CD1c-positive myeloid dendritic cell (primary cell): ENCODE data around the gene MTERF2.
"Not testable (repeated sequence)": the region's sequence is repeated elsewhere in the genome, so short reads cannot be mapped to it uniquely, and the experiment has no call there.

Experiments used
- DNase-seq: peaks from one replicate; pipeline ENCODE4 v3.0.0-alpha.2; 2016; ENCODE audit errors: extremely low spot score

The MTERF2 gene, protein sequence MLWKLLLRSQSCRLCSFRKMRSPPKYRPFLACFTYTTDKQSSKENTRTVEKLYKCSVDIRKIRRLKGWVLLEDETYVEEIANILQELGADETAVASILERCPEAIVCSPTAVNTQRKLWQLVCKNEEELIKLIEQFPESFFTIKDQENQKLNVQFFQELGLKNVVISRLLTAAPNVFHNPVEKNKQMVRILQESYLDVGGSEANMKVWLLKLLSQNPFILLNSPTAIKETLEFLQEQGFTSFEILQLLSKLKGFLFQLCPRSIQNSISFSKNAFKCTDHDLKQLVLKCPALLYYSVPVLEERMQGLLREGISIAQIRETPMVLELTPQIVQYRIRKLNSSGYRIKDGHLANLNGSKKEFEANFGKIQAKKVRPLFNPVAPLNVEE

DNA sequence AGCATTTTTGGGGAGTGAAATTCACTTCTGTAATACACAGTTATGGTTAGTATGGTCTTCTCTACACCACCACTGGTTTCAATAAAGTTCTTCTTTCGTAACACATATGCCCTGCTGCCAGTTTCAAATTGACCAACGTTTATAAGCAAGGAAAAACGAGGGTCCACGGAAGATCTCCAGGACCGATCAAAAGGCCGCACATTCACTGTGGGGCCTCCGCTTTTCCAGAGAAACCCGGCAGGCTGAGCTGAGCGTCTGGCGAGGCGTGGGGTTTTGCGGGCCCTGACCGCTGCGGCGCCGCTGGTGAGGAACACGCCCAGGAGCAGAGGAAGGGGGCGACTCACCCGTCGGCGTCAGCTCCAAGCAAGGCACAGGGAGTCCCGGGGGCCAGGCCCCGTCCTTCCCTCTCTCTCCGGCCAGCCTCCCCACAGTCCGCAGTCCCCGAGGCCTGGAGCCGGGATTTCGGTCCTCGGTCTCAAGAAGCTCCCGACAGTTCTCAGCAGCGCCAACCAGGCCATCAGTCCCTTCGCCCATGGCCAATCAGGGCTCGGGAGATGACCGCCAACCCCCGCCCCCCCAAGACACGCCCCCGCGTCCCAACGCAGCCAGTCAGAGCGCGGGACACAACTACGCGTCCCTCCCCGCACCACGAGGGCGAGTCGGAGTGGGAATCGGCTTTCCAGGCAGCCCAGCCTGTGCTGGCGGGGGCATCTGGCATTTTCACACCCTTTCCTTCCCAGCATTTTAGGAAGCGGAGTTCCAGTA, at the start of gene MTERF2:
Gene MTERF2 (minus strand): TSS at position 522 of the 765 bp plus-strand sequence. CDS start 8,432 bp downstream, outside the sequence.
- DNase-seq = peak; percentile 92

DNA sequence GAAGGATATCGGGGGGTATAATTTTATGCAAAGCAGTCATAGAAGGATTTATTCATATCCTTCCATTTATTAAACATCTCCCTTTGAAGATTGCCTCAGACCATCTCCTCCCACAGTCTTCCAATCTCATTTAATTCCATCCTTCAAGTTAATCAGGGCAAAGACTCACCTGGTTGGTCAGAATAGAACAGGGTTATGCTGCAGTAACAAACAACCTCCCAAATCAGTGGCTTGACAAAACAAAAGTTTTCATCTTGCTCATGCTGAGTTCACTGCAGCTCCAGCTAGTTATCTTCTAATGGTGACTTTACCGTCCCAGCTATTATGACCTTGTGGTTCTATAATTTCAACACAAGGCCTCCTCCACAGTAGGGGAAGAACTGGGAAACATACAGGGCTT, 48.8 kb upstream of the MTERF2 start:
- no peak for DNase-seq

- no peak for DNase-seq
Observed at GRCh38 chr12:107033758-107034739, 47.1 kb upstream of the MTERF2 start.

DNA sequence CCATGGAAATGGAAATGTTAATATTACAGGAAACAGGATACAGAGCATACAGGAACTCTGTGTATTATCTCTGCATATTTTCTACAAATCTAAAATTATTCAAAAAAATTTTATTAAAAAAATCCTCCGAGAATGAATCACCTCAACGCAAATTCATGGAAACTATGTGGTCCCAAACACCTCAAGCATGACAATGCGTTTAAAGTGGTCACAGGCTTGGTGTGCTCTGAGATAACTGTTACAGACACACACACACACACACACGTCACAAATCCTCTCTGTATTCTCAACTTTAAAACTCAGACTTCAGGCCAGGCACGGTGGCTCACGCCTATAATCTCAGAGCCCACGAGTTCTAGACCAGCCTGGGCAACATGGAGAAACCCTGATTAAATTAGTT, 45.3 kb upstream of the MTERF2 start:
- DNase-seq = no peak

GRCh38 chr12:107031061-107031460, 44.1 kb upstream of the MTERF2 start:
- no peak for DNase-seq

GRCh38 chr12:107029081-107029480, 42.1 kb upstream of the MTERF2 start:
- no peak for DNase-seq

GRCh38 chr12:107027636-107028053, 40.7 kb upstream of the MTERF2 start:
- peak; percentile 55 for DNase-seq

DNA sequence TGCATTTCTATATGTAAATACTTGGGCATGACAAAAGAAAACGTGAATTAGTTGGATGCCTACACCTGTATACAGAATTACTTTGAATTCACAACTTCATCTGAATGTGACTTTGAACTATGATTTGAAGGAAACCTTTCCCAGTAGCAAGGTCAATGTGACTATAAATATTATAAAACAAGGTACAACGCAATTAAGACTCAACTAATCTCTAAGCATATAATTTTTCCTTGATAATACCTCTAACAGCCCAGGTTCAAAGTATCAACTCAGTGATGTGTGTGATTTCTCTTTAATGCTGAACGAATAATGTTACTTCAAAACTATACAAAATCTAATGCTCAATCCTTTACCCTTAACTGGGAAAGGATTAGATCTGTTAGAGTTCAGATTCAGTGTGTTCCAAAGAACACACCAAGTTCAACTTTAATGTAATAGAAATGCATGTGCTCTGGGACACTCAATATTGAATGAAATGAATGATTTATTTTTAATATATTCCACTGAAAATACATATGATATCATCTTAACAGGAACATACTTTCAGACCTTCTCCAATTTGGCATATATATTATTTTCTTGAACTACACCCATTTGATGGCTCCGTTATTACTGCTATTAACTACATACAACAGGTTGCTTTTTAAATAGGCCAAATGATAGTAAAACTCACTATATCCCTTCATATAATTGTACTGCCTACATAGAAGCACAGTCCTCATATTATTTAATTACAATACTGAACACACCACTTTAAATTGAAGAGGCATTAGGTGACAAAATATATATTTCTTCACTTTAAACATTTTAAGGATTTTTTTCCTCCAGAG, 40.1 kb upstream of the MTERF2 start:
- no peak for DNase-seq

DNA sequence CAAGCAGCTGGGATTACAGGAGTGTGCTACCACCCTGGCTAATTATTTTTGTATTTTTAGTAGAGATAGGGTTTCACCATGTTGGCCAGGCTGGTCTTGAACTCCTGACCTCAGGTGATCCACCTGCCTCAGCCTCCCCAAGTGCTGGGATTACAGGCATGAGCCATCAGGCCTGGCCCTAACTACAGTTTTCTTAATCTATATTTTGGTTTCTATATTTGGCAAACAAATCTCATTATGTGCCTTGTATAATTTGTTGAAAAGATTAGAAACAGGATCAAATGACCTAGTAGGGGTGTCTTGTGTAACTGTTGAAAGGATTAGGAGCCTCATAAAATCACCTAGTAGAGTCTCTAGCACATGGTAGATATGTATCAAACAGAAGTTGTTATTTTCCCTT, 39.4 kb upstream of the MTERF2 start:
- DNase-seq = not testable (repeated sequence)

GRCh38 chr12:107025671-107026070, 38.7 kb upstream of the MTERF2 start:
- no peak for DNase-seq

- DNase-seq = no peak
Observed at GRCh38 chr12:107019546-107019945, 32.6 kb upstream of the MTERF2 start.

- no peak for DNase-seq
Observed at GRCh38 chr12:107017042-107017441, 30.1 kb upstream of the MTERF2 start.

- no peak for DNase-seq
Observed at GRCh38 chr12:107014055-107014454, 27.1 kb upstream of the MTERF2 start.

DNA sequence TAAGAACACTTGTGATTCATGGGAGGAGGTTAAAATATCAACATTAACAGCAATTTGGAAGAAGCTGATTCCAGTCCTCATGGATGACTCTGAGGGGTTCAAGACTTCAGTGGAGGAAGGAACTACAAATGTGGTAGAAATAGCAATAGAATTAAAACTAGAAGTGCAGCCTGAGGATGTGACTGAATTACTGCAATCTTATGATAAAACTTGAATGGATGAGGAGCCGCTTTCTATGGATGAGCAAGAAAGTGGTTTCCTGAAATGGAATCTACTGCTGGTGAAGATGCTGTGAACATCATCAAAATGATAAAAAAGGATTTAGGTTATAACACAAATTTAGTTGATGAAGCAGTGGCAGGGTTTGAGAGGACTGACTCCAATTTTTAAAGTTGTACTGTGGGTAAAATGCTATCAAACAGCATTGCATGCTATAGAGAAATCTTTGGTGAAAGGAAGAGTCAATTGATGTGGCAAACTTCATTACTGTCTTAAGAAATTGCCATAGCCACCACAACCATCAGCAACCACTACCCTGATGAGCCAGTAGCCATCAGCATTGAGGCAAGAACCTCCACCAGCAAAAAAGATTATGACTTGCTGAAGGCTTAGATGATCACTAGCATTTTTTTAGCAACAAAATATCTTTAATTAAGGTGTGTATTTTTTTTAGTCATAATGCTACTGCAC, 25.9 kb upstream of the MTERF2 start:
- DNase-seq = no peak

DNA sequence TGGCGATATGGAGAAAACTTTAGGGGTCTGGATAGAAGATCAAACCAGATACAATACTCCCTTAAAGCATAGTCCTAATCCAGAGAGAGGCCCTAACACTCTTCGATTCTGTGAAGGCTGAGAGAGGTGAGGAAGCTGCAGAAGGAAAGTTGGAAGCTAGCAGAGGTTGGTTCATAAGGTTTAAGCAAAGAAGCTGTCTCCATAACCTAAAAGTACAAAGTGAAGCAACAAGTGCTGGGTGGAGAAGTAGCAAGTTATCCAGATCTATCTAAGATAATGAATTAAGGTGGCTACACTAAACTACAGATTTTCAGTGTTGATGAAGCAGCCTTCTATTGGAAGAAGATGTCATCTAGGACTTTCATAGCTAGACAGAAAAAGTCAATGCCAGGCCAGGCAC, 24.6 kb upstream of the MTERF2 start:
- no peak for DNase-seq

GRCh38 chr12:107007411-107007810, 20.5 kb upstream of the MTERF2 start:
- no peak for DNase-seq

- not testable (repeated sequence) for DNase-seq
Observed at GRCh38 chr12:107002665-107003064, 15.7 kb upstream of the MTERF2 start.

DNA sequence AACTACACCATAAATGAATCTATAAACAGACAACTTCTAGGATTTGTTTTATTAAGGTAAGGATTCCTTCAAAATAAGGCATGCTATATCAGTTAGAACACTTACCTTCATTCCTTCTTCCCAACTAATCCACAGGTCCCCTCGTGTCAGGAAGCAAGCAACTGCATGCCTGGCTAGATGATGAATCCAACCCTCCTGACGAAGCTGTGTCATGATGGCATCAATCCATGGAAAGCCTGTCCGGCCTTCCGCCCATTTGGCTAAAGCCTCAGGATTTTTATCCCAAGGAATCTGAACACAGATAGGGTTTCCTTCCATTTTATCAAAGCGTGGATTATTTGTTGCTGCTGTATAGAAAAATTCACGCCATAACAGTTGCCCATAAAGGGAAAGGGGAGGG, 12.5 kb upstream of the MTERF2 start:
- DNase-seq = no peak

DNA sequence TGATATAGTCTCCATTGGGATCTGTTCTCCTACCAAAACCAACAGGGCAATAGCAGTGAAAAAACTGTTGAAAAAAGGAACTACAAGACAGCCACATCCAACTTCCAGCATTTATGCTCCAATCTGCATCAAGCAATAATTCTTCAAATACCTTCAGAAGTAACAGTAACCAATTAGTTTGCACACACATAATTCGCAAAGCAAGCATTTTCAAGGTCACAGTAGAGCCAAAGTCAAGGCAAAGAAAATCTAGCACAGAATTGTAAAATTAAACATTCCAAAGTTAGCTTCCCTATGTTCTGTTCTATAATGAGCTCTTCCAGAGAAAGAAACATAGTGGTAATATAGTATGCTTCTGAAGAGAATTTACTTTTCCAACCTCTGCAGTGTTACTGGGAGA, 11.0 kb upstream of the MTERF2 start:
- DNase-seq = no peak

DNA sequence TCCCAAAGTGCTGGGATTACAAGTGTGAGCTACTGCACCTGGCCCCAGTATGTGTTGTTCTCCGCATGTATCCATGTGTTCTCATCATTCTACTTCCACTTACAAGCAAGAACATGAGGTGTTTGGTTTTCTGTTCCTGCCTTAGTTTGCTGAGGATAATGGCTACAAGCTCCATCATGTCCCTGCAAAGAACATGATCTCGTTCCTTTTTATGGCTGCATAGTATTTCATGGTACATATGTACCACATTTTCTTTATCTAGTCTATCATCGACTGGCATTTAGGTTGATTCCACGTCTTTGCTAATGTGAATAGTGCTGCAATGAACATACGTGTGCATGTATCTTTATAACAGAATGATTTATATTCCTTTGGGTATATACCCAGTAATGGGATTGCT, 9.2 kb upstream of the MTERF2 start:
- DNase-seq = not testable (repeated sequence)
